ENCODE data around the gene GLOD5.

- TF ChIP-seq CTCF (IDR thresholded peaks at IDR 0.05) (no peak), EZH2 (IDR thresholded peaks at IDR 0.05) (no peak)
Measured at GRCh38 chrX:48719958-48720357, 41.6 kb upstream of the GLOD5 start.

Measured in neural progenitor cell (in vitro differentiated cells).